GM18502 (cell line): ENCODE measurements around the gene SLC30A10.
"Not testable (repeated sequence)": the region's sequence is repeated elsewhere in the genome, so short reads cannot be mapped to it uniquely, and the experiment has no call there.

Source experiments
- ATAC-seq: cut with Tn5 transposase; IDR thresholded peaks from one replicate; pipeline ENCODE4 v1.9.1; 2021; ENCODE audit warnings: mild to moderate bottlenecking; ENCODE audit not compliant: unreplicated experiment, poor library complexity

The SLC30A10 gene

DNA sequence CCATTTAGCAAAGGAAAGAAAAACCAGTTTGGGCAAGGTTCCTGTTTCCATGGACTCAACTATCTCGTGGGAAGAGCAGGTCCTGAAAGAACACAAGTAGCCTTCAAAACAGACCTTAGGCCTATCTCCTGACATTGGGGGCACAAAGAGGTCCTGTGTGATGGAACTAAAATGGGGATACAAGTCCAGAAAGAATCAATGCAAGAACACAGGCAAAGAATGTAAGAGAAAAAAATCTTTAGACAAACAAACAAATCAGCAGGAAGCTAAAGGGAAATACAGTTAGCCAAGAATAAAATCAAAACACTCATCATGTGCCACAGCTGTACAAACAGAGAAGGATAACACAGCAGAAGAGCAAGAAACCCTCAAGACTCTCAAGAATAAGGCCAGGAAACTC lies 28.2 kb downstream of the SLC30A10 start:
- no peak for ATAC-seq

DNA sequence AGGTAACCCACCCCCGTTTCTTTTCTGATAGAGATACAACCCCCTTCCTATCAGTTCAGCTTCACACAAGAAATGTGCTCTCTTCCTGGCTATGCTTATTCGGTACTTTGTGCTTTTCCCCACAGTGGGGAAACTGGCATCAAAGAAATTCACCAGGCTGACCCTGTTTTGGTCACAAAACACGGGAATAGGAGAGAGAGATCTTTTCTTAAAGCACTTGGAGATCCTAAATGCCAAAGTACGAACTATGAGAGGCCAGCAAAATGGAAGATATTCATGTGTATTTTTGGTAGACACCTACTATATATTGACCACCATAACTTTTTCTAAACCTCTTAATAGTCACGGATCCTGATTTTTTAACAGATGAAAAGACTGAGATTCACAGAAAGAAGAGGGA lies 30.0 kb downstream of the SLC30A10 start:
- no peak for ATAC-seq

DNA sequence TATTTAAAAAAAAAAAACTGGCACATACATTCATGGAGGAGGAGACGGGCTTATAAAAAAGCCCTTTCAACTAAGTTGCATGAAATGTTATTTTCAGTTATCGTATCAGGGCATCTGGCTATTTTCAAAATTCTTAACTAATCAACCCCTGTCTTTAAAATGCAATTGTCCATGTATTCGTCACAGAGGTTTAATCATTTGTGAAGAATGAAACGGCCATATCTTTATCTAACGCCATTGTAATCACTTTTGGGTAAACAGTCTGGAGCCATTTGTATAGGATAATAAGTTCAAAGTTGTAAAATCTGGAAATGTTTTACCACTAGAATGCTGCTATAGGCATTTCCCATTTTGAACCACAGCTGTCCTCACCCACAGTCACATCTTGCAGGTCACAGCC lies 30.4 kb downstream of the SLC30A10 start:
- no peak for ATAC-seq

DNA sequence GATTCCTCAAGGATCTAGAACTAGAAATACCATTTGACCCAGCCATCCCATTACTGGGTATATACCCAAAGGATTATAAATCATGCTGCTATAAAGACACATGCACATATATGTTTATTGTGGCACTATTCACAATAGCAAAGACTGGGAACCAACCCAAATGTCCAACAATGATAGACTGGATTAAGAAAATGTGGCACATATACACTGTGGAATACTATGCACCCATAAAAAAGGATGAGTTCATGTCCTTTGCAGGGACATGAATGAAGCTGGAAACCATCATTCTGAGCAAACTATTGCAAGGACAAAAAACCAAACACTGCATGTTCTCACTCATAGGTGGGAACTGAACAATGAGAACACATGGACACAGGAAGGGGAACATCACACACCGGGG lies 36.1 kb downstream of the SLC30A10 start:
- ATAC-seq = not testable (repeated sequence)

GRCh38 chr1:219891846-219892245 lies 36.5 kb downstream of the SLC30A10 start:
- not testable (repeated sequence) for ATAC-seq

DNA sequence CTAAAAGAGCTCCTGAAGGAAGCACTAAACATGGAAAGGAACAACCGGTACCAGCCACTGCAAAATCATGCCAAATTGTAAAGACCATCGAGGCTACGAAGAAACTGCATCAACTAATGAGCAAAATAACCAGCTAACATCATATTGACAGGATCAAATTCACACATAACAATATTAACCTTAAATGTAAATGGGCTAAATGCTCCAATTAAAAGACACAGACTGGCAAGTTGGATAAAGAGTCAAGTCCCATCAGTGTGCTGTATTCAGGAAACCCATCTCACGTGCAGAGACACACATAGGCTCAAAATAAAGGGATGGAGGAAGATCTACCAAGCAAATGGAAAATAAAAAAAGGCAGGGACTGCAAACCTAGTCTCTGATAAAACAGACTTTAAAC lies 39.7 kb downstream of the SLC30A10 start:
- not testable (repeated sequence) for ATAC-seq

DNA sequence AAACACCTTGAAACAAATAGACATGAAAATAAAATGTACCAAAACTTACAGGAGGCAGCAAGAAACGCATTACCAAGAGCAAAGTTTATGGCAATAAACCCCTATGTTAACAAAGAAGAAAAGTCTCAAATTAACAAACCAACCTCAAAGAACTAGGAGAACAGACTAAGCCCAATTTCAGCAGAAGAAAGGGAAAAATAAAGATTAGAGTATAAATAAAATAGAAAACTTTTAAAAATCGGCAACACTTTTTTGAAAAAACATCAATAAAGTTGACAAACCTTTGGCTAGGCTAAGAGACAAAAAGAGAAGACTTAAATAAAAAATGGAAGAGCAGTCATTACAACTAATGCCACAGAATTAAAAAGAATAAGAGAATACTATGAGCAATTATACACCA lies 42.7 kb downstream of the SLC30A10 start:
- no peak for ATAC-seq

GRCh38 chr1:219883400-219884332 lies 44.7 kb downstream of the SLC30A10 start:
- ATAC-seq = no peak

GRCh38 chr1:219882755-219883154 lies 45.6 kb downstream of the SLC30A10 start:
- no peak for ATAC-seq

DNA sequence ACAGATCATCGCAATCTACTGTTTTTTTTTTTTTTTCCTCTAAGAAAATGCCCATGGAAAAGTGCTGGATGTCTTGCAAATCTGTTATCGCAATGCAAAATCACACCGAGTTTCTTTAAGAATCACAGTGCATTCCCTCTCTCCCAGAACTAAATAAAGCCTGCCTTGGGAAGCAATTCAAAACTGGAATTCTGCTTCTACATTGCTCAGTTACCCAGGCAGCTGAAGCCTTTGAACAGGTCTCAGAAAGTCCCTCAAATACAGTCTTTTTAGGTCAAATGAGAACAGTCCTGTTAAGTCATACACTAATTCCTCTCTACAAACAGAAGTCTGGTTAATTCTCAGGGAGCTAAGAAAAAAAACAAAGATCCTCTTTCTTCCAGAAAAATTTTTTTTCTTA lies 46.3 kb downstream of the SLC30A10 start:
- ATAC-seq = no peak

- no peak for ATAC-seq
Measured at GRCh38 chr1:219880765-219881457, 47.4 kb downstream of the SLC30A10 start.

DNA sequence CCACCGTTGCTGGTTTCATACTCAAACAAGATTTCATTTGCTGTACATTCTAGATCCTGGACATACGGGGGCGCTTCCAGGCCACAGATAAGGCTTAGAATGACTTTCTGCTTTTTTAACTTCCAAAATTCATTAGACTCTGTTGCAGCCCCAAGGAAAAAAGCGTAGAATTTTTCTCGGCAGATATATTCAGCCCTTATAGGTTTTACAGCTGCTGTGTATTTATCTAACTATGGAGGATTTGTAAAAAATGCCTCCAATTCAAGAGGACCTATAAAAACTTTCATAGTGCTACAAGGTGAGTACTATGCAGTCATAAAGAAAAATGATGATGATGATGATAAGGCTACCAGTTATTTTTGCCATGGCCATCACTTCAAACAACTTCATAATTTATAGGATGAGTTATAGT lies 51.6 kb downstream of the SLC30A10 start:
- no peak for ATAC-seq

GRCh38 chr1:219875860-219876259 lies 52.5 kb downstream of the SLC30A10 start:
- no peak for ATAC-seq

- ATAC-seq = not testable (repeated sequence)
Measured at GRCh38 chr1:219872538-219872937, 55.8 kb downstream of the SLC30A10 start.

DNA sequence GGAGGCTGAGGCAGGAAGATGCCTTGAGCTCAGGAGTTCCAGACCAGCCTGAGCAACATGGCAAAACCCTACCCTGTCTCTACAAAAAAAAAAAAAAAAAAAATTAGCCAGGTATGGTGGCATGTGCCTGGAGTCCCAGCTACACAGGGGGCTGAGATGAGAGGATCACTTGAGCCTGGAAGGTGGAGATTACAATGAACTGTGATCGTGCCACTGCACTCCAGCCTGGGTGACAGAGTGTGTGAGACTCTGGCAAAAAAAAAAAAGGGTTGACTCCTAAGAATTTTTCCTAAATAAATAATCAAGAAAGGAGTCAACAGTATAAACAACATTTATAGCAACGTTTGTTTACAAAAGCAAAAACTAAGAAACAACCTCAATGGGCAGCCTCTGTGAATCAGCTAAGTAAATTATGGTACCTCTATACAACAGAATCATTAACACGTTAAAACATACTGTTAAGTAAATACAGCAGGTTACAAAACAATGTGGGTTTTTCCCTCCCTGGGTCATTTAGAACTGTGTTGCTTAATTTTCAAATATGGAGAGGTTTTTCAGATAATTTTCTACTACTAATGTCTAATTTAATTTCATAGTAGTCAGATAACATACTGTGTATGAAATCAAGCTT lies 56.8 kb downstream of the SLC30A10 start:
- ATAC-seq = no peak

GRCh38 chr1:219868615-219869014 lies 59.7 kb downstream of the SLC30A10 start:
- ATAC-seq = not testable (repeated sequence)
